ENCODE measurements around the gene PAQR7.

Gene PAQR7, protein sequence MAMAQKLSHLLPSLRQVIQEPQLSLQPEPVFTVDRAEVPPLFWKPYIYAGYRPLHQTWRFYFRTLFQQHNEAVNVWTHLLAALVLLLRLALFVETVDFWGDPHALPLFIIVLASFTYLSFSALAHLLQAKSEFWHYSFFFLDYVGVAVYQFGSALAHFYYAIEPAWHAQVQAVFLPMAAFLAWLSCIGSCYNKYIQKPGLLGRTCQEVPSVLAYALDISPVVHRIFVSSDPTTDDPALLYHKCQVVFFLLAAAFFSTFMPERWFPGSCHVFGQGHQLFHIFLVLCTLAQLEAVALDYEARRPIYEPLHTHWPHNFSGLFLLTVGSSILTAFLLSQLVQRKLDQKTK

DNA sequence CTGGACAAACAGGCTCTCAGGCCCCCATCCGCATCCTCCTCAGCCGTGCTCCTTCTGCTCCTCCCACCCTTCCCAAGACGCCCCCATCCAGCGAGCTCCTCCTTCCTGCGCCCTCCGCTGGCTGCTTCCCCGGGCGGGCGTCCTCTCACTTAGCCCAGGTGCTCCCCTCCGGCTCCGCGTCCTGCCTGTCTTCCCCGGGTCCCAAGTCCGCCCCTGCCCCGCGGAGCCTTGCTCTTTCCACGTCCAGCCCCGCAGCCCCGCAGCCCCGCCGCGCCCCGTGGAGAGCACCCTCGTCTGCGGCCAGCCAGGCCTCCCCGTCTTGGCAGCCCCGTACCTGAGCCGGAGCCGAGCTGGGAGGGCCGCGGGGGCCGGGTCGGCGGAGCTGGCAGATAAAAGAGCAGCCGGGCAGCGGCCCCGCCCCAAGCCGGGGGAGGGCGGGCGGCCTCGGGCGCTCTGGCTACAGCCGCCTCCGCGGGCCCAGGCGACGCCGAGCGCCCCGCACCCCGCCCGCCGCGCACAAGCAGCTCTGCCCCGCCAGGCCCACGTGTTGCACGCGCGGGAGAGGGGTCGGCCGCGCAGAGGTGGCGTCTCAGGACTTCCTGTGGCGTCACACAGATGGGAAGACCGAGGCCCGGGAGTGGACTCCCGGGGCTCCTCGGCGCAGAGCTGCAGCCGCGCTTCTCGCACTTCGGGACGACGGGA lies at the start of gene PAQR7:
Gene PAQR7, minus strand, starts transcription at position 555 of the 702 bp plus-strand sequence. CDS start 11,869 bp downstream, outside the sequence.
- DNase-seq: peak; percentile 21 to 84

DNA sequence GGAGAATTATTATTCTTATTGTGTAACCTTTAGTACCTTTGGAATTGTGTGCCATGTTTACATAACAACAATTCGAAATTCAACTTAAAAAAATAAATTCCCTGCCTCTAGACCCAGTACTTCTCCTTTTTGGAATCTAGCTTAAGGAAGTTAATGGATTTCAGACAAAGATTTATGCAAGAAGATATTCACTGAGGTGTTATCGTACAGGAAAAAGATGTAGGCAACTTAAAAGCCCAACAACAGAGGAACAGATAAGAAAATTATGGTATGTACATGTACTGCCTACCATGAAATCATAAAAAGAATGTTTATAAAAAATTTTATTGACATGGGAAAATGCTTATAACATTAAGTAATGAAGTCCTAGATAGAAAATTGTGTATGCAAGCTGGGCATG lies 48.9 kb upstream of the PAQR7 start:
- DNase-seq: no peak

DNA sequence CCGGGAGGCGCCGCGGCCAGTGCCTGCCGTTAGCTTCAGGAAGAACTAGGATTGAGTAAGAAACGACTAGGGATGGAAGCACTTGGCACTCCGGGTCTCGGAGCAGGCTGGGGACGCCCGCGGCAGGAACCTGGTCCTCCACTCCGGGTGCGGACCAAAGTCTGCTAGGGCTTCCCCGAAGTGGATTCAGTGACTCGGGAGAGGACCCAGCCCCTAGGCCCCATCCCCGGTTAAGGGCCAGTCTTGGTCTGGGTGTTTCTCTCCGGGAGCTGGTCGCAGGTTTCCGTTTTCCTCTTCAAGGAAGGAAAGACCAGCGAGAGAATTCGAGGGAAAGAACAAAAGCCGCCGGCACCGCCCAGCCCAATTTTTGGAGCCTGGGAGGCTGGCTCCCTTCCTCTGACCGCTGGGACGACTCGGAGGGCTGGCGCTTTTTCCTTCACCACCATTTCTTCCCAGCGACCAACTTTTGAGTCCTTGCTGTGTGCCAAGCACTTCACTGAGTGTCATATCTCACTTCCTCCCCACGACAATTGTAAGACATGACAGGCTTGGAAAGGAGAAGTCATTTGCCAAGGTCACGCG lies 47.6 kb upstream of the PAQR7 start:
- DNase-seq: peak in 1 of 2 experiments; percentile 23

DNA sequence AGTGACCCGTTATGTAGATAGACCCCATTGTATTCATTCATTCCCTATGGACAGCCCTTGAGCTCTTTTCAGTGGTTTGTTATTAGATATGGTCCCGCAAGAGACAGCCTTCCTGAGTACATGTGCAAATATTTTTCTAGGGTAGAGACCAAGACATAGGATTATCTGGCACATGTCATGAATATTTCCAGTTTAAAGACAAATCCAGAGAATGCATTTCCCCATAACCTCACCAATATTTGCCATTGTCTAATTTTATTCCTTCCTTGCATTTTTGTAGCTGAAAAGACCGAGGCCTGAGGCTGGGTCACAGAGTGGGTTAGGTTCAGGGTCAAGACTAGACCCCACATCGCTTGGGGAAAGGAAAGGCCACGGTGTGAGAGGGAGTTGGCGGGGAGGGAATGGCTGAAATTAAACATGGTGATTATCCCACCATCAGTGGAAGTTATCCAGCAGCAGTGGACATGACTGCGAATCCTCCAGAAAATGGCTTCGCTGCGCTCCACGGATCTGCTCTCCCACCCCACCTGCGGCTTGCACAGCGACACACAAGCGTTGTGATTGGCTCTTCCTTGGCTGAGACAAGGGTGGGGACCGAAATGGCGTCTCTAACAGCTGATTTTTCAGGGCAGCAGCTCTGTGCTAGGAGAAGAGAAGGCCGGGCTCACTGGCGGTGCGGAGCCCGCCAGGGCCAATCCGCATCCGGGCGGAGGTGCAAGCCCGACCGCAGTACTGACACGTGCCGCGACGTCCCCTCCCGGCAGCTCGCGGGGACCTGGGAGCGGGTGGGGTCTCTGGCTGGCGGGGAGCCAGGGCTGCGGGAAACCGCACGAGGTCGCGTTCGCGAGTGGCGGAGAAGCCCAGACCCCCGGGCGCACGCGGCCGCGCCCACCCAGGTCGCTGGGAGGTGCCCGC lies 46.8 kb upstream of the PAQR7 start:
- peak in 1 of 2 experiments; percentile 49 for DNase-seq

DNA sequence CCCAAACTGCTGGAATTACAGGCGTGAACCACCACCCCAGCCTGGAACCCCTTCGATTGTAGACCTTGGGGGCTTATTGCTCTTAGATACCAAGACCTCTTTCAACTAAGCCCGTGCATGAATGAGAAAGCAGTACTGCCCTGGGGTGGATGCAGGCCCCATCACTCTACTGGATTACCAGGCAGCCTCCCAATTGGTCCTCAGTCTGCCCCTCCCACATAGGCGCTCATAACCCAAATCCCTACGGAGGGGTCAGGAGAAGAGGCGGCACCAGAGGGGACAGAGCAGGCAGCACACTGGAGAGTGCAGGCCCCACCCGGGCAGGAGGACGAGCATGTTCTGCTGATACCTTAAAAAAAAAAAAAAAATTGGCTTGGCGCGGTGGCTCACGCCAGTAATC lies 43.1 kb upstream of the PAQR7 start:
- DNase-seq: no peak

DNA sequence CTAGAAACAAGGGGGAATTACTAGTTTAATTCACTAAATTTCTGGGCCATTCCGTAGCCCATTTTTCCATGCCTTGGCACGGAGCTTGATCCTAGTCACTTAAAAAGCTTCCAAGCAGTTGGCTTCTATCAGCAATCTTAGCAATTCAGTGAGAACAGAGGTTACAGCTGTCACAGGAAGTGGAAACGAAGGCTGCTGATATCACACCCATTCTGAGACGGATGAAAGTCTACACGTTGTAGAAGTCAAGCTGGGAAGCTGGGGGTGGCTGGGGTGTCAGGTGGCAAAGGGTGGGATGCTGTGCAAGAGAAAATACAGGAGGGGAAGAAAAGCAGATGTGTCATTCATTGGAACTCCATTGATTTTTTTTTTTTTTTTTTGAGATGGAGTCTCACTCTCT lies 42.5 kb upstream of the PAQR7 start:
- DNase-seq: no peak

DNA sequence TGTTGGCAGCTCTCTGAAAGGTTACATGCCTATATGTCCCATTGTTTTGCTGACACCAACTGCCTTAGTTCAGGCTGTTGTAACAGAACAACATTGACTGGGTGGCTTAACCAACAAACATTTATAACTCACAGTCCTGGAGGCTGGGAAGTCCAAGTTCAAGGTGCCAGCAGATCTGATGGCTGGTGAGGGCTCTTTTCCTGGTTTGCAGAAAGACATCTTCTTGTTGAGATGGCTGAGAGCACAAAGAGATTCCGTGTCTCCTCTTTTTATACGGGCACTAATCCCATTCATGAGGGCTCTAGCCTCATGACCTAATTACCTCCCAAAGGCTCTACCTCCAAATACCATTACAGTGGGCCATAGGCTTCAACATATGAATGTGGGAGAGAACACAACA lies 41.0 kb upstream of the PAQR7 start:
- no peak for DNase-seq

DNA sequence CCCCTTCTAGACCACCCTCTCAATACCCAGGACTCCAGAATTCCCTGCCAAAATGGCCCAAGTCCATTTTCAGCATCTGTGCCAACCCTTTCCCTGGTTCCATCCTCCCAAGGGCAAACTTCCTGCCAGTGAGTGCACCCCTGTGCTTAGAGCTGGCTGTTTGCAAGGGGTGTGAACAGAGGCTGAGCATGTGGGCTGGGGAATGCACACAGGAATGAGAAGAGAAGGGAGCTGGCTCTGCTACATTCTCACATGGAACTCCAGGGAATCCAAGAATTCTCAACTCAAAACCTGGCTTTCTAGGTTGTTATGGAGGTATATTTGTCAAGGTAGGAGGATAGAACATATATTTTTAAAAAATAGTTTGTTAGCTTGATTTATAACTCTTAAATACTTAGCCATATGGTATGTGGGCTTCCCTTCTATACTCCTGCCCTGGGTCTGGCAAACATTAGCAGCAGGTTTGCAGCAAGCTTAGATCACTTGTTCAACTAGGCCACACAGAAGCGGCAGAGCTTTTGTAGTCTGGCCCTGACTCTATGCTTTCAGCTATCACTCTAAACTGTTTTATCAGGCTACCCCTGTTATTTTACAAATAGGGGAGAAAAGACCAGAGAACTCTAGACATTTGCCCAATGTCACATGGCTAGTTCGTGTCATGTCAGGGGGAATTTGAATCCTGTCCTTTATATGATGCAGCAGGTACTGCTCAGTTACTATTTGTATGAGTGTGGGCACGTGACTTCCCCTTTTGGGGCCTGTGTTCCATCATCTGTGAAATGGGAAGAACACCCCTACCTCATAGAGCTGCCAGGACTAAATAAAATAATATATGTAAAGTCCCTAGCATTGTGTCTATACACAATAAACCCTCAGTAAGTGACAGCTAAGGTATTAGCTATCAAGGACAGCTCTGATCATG lies 38.8 kb upstream of the PAQR7 start:
- no peak for DNase-seq

DNA sequence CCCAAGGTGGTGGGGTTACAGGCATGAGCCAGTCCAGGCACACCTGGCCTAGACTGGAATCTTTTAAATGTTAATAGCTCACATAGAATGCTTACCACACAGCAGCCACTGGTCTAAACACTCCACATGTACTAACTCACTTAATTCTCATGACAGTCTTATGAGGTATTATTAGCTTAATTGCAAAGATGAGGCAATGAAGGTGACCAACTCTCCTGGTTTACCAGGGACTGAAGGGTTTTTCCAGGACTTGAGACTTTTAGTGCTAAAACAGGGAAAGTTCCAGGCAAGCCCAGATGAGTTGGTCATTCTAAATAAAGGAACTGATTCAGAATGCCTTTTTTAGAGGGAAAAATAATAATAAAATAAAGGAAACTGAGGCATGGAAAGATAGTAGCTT lies 37.7 kb upstream of the PAQR7 start:
- no peak for DNase-seq

DNA sequence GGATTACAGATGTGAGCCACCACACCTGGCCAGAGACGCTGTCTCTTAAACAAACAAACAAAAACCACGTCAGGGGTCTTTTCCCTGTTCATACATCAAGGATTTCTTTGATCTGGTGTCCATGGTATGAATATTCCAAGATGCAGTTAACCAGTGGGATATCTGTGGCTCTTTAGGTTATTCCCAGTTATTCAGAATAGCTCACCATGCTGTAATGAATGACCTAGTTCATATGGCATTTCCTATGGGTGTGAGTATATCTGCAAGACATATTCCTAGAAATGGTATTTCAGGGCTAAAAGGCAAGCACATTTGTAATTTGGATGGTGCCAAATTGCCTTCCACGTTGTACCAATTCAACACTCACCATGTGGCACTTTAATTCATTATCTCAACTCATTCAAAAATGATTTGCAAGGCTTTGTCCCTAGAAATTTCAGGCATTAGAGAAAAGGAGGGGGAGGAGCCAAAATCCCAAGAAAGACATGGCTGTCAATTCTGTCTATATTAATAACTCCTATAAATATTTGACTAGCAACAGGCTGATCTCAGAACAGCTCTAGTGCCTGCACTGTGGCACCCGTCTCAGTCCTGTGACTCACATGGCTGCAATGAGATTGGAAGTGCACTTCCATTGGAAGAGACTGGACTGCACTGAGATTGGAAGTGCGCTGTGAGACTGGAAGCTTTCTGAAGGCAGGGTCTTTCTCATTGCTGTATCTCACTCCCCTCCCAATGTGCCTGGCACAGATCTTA lies 36.7 kb upstream of the PAQR7 start:
- DNase-seq: no peak

DNA sequence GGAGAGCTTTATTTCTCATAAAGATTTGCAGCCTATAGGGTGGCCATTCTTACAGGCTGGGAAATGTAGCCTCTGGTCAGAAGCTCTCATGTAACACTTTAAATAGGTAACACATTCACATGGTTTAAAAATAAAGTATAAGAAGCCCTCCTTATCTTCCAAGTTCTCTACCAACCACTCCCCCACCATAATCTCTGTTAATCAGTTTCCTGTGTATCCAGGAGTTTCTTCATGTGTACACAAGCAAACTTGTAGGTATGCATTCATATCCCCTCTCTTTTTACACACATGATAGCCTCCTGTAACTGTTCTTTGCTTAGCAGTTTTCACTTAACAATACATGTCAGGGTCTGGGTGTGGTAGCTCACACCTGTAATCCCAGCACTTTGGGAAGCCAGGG lies 35.7 kb upstream of the PAQR7 start:
- no peak for DNase-seq

DNA sequence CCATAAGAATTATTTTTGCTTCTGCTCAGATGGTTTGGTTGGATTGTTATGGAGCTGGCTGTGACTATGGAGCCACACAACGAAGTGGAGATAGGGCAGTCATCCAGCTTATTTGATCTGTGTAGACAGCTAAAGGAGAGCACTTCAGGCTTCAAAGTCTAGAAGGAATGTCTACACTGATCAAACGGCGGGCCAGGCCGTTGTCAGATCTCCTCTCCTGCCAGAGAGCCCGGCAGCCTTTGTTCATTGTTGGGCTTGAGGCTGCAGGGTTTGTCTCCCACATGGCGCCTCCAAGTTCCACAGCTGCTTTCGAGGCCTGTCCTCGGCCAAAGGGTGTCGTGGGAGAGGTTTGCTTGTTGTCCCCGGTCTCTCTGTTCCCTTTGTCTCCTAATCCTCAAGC lies 33.5 kb upstream of the PAQR7 start:
- peak in 1 of 2 experiments; percentile 4 for DNase-seq

DNA sequence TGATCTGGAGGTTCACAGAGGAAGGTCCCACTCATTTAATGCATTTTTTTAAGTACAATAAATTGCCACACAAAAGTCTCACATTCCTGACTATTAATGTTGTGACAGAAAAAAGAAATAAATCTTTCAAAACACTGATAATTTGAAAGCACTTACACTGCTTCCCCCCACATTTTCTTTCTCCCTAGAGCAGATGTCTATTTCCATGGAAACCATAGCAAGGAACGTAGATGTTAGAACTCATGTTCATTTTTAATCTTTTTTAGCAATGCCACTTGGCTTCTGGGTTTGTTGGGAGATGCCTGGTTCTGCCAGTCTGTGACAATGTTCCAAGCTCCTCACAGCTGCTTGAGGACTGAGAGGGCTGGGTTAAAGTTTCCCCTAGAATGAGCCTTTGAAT lies 32.7 kb upstream of the PAQR7 start:
- DNase-seq: no peak

DNA sequence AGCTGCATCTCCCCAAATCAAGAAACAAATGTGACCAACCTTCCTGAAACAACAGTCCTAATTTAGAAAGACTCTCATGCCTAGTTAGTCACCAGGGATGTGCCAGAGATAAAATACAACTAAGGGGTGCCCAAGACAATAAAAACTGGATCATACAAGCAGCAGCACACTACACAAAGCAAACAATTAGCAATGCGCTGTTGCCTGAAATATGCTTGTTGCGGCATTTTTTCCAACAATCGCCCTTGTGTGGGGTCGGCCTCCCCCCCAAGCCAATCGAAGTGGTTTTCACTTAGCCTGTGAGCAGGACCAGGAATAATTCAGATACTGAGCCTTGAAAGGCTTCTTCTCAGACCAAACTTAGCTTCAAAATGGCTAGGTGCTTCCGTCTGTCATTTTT lies 32.1 kb upstream of the PAQR7 start:
- DNase-seq: no peak

DNA sequence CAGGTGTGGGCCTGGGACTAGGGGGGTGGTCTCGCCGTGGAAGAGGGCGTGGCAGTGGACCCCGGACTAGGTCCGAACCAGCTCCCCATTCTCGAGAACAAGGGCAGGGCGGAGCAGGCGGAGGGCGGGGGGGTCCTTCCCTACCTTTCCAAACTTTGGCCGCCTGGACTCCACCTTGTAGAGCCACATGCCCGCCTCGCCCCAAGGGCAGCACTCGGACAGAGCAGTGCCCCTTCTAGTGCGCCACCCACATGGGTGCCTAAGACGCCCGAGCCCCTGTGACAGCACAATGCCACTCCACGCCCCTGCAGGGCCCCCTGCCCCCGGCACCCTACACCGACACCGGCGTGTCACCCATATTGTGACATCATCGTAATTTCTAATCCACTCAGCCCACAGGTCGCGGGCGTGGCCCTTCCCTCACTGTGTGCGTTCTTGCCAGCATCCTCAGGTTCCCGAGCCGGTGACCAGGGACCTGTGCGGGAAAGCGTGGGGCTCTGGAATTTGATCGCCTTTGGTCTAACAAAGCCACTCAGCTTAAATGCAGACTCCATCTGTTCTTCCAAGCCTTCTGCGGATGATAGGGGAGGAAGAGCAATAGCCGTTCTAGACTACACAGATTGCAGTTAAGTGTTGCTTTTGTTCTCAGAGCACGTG lies 31.3 kb upstream of the PAQR7 start:
- DNase-seq: peak; percentile 50 to 78

DNA sequence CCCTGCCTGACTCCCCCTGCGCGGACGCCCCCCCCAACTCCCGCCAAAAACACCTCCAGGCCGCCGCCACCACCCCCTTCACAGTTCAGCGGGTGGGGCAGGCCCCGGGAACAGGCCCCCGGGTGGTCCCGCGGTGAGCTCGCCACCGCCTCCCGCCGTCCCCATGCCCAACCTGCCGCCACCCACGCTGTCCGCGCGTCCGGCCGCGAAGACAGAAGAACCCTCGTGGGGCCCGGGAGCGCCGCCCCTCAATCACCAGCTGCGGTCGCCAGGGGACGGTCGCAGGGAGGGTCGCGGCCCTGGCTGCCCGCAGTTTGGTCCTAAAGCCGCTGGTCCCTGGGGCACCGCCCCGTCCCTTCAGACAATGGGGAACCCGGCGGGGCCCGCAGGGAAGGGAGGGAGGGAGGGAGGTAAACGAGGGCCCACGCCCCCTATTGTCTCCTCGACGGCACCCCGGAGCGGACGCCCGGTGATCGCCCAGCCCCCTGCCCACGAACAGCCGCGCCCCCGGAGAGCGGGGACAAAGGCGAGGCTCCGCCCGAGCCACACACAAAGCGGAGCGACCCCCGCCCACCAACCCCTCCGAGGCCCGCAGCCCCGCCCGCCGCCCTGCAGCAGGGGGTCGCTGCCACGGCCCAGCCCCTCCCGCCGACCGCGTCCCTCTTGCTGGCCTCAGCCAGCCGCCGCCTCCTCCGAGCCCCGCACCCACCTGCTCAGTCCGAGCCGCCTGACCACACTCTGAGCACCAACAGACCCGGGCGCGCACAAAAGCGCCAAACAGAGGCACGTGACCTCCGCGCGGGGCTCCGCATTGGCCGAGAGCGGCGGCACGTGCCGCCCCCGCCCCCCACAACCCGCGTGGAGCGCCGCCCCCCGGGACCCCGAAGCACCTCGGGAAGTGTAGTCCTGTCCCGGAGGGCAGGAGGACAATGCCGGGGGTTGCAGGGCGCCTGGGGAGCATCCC lies 30.5 kb upstream of the PAQR7 start, which contains the start of gene STMN1:
Gene STMN1, minus strand, starts transcription at position 740 of the 964 bp plus-strand sequence. CDS start 1,743 bp downstream, outside the sequence.
- DNase-seq: peak; percentile 87 to 98

DNA sequence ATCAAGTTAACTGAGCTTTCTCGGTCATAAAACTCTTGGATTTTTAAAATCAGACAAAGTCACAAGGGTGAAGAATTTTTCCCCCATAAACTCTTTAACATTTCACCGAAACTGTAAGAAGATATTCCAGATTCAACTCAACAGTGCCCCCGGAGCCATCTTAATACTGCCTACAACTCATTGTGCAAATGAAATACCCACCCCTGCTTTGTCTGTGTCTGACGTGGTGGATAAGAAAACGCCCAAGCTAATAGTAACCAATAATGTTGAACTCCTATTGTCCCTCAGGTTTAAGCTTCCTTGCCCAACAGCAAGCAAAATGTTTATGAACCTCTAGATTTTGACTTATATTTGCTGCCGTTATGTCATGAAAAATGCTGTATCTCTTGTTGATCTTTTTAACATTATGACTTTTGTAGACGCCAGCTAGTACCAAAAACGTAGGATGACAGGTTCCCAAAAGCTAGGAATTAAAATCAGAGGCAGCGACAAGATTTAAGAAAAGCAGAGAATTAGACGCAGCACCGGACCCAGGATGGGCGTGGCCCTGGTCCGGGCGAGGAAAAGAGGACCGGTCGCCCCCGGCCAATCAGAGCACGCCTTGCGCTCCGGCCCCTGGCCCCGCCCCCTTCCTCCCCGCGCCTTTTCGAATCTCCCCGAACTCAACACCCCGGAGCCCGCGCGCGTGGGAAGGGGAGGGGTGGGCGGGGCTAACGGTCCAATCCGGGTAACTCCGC lies 29.6 kb upstream of the PAQR7 start:
- peak; percentile 83 to 97 for DNase-seq

DNA sequence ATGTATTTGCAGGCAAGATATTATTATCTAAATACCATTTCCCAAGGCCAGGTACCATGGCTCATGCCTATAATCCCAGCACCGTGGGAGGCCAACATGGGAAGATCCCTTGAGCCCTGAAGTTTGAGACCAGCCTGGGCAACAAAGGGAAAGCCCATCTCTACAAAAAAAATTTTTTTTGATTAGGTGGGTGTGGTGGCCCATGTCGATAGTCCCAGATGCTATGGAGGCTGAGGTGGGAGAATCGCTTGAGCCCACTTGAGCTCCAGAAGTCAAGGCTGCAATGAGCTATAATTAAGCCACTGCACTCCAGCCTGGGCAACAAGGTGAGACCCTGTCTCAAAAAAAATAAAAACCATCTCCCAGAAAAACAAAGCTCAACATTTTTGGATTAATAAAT lies 28.5 kb upstream of the PAQR7 start:
- no peak for DNase-seq
